ENCODE results near the gene ROBO1.

ROBO1 gene

GRCh38 chr3:78872195-78872594, 895.6 kb downstream of the ROBO1 start:
- TF ChIP-seq, protein P1, sequence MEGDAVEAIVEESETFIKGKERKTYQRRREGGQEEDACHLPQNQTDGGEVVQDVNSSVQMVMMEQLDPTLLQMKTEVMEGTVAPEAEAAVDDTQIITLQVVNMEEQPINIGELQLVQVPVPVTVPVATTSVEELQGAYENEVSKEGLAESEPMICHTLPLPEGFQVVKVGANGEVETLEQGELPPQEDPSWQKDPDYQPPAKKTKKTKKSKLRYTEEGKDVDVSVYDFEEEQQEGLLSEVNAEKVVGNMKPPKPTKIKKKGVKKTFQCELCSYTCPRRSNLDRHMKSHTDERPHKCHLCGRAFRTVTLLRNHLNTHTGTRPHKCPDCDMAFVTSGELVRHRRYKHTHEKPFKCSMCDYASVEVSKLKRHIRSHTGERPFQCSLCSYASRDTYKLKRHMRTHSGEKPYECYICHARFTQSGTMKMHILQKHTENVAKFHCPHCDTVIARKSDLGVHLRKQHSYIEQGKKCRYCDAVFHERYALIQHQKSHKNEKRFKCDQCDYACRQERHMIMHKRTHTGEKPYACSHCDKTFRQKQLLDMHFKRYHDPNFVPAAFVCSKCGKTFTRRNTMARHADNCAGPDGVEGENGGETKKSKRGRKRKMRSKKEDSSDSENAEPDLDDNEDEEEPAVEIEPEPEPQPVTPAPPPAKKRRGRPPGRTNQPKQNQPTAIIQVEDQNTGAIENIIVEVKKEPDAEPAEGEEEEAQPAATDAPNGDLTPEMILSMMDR (IDR thresholded peaks at IDR 0.05) = no peak
- H3K27ac ChIP-seq = no peak overlapping the region
- no peaks in the 10 kb centered on the region for H3K36me3 ChIP-seq
- no peaks in the 10 kb centered on the region for H3K27me3 ChIP-seq
- no peaks in the 10 kb centered on the region for H3K9me3 ChIP-seq
- no peaks in the 10 kb centered on the region for H3K4me1 ChIP-seq (ENCODE audit: control insufficient read depth in 1 of 2, insufficient read depth in 1 of 2, low read depth in 1 of 2, low read length in 1 of 2)
- H3K4me3 ChIP-seq (ENCODE audit: low read depth in 1 of 2, low read length in 1 of 2) = no peak overlapping the region

GRCh38 chr3:78871048-78871447, 896.8 kb downstream of the ROBO1 start:
- TF ChIP-seq, protein P1 (IDR thresholded peaks at IDR 0.05) = no peak
- Histone ChIP-seq H3K27me3 (no peaks in the 10 kb centered on the region), H3K9me3 (no peaks in the 10 kb centered on the region), H3K4me1 (ENCODE audit: control insufficient read depth in 1 of 2, insufficient read depth in 1 of 2, low read depth in 1 of 2, low read length in 1 of 2) (no peaks in the 10 kb centered on the region), H3K27ac (no peak overlapping the region), H3K4me3 (ENCODE audit: low read depth in 1 of 2, low read length in 1 of 2) (no peak overlapping the region), H3K36me3 (no peaks in the 10 kb centered on the region)

DNA sequence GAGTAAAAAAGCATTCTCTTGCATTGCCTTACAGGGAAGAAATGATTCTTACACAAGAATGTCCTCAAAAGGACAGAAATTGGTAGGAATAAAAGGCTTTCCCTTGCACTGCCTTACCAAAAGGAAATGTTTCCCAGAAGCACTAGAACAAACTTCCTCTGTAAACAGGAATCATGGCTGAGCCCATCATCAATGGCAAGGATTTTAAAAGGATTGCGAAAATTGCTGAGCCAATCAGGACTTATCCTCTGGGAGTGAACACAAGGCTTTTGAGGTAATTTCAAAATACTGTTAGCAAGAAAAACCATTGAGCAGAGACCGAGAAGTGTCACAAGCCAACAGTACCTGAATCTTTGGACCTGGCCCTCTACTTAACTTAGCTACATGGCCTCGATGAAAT, 897.3 kb downstream of the ROBO1 start:
- Histone ChIP-seq H3K36me3 (no peaks in the 10 kb centered on the region), H3K27me3 (no peaks in the 10 kb centered on the region), H3K4me1 (ENCODE audit: control insufficient read depth in 1 of 2, insufficient read depth in 1 of 2, low read depth in 1 of 2, low read length in 1 of 2) (no peaks in the 10 kb centered on the region), H3K4me3 (ENCODE audit: low read depth in 1 of 2, low read length in 1 of 2) (no peak overlapping the region), H3K9me3 (no peaks in the 10 kb centered on the region), H3K27ac (no peak overlapping the region)
- TF ChIP-seq, protein P1 (IDR thresholded peaks at IDR 0.05) = no peak

- Histone ChIP-seq H3K27ac (no peak overlapping the region), H3K4me3 (ENCODE audit: low read depth in 1 of 2, low read length in 1 of 2) (no peak overlapping the region), H3K27me3 (no peaks in the 10 kb centered on the region), H3K4me1 (ENCODE audit: control insufficient read depth in 1 of 2, insufficient read depth in 1 of 2, low read depth in 1 of 2, low read length in 1 of 2) (no peaks in the 10 kb centered on the region), H3K36me3 (no peaks in the 10 kb centered on the region), H3K9me3 (no peaks in the 10 kb centered on the region)
- TF ChIP-seq, protein P1 (IDR thresholded peaks at IDR 0.05) = no peak
These were observed 899.2 kb downstream of the ROBO1 start for GRCh38 chr3:78868570-78868969.

GRCh38 chr3:78867409-78868372, 900.1 kb downstream of the ROBO1 start:
- Histone ChIP-seq H3K4me3 (ENCODE audit: low read depth in 1 of 2, low read length in 1 of 2) (no peak overlapping the region), H3K9me3 (no peaks in the 10 kb centered on the region), H3K27ac (no peak overlapping the region), H3K4me1 (ENCODE audit: control insufficient read depth in 1 of 2, insufficient read depth in 1 of 2, low read depth in 1 of 2, low read length in 1 of 2) (no peaks in the 10 kb centered on the region), H3K27me3 (no peaks in the 10 kb centered on the region), H3K36me3 (no peaks in the 10 kb centered on the region)
- TF ChIP-seq, protein P1 (IDR thresholded peaks at IDR 0.05) = no peak
